Body of pancreas (tissue), 4 donors: ENCODE measurements around the gene PIK3R5.

Experiments used
- CTCF ChIP-seq, 7 experiments: fragments of 450-650 bp in 4 of 7; fragments of 200-600 bp in 3 of 7; sonication (generic) in 3 of 7; IDR thresholded peaks; one replicate each; pipeline ENCODE4 v1.5.1; 2016 to 2019; ENCODE audit warnings: antibody characterized with exemption in 7 of 7
- POLR2A ChIP-seq, 3 donors: fragments of 450-650 bp; IDR thresholded peaks; one replicate each; pipeline ENCODE4 v1.6.1; 2016; ENCODE audit warnings: antibody characterized with exemption in 3 of 3, mild to moderate bottlenecking in 2 of 3

GRCh38 chr17:8872036-8872704 lies 93.3 kb downstream of the PIK3R5 start:
- TF ChIP-seq CTCF (IDR thresholded peaks at IDR 0.05) (no peak), POLR2A (IDR thresholded peaks at IDR 0.05) (no peak)
